Hematopoietic multipotent progenitor cell treated with erythropoietin and hydrocortisone succinate and interleukin-3 and kit ligand, for 8 days (in vitro differentiated cells): ENCODE measurements around the gene CKAP4.

ENCODE experiments used
- DNase-seq: peaks from one replicate; pipeline ENCODE4 v3.0.0-alpha.2; 2015

The CKAP4 gene

DNA sequence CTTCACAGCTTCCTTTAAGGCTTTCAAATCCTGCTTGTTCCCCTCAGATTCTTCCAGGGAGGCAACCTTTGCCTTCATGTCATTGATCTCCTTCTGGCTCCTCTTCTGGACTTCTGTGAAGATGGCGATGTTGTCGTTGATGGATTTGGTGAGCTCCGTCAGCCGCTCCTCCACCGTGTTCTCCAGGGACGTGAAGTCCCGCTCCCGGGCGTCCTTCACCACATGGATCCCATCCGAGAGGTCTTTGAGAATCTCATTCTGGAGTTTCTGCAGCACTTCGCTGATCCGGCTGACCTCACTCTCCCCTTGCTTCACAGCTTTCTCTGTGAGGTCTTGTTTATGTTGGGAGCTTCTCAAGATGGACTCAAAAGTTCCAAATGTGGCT, 7.9 kb downstream of the CKAP4 start:
- no peak for DNase-seq

DNA sequence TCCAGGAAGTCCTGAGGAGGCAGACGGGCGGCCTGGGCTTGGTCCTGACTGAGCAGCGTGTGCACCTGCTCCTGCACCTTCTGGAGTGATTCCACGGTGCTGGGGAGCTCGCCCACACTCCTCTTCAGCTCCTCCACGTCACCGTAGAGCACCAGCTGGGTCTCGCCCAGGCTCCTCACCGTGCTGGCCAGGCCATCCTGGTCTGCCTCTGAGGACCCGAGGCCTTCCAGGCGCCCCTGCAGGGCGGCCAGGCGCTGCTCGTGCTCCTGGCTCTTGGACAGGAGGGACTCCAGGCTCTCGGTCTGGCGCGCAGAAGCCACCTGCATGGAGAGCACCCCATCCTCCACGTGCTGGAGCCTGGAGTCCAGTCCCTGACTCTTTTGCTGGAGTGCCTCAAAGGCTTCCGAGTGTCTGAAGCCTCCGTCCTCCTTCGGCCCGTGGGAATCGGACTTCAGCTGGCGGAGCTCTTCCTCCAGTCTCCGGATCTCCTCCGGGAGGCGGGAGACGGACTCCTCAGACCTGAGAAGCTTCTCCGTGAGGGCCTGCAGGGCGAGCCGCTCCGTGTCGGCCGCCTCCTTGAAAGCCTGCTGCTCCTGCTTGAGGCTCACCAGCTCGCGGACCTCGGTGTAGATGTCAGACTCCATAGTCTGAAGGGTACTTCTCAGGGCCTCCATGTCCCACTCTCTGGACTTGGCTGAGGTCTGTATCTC, 8.4 kb downstream of the CKAP4 start:
- DNase-seq: no peak

DNA sequence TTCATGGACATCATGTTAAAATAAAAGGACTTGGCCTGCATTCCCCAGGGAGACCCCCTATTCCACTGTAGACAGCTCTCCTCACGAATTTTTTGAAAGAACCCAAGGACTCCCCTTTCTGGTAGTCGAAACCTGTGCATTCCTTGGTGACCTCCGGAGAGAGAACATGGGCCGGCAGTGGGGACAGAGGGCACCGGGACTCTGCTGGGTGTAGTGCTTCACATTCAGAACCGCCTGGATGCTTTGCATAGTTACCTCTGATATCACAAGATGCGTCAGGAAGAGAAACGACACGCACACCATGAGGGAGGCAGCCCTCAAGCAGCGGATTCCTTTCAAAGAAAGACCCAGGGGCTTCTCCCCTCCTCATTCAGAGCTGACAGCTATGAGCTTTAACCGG, 9.7 kb downstream of the CKAP4 start:
- no peak for DNase-seq

DNA sequence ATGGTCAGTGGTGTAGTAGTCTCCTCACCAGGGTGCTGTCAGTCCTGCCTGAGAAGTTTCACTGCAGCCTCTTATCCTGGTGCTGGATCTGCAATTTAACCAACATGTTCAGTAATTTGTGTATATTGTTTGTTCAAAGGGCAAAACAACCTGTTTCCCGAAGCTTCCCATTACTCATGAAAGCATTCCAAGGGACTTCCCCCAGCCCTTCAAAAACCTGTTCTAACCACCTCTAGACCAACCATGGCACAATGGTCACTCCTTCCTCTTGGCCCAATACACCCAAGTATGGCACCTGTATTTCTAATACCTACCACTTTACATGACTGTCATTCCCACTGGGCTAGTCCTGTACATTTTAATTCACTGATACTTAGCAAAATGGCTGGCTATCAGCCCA, 12.1 kb downstream of the CKAP4 start:
- DNase-seq: no peak

DNA sequence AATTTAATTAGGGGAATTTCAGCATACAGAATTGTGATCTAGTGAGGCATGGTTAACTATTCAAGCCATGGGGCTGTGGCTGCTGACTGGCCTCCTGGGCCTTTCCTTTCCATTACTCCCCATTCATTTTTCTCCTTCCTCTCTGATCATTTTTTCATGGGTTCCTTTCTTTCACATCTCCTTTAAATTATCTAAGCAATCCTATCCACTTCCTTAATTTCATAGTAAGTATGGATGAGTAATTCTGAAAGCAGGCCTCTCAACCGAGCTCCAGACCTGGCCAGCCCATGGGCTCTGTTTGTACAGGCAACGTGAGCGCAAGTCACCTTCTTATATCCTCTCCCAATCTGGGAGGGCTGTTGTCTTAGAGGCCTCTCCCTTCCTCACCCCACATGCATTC, 13.4 kb downstream of the CKAP4 start:
- no peak for DNase-seq

DNA sequence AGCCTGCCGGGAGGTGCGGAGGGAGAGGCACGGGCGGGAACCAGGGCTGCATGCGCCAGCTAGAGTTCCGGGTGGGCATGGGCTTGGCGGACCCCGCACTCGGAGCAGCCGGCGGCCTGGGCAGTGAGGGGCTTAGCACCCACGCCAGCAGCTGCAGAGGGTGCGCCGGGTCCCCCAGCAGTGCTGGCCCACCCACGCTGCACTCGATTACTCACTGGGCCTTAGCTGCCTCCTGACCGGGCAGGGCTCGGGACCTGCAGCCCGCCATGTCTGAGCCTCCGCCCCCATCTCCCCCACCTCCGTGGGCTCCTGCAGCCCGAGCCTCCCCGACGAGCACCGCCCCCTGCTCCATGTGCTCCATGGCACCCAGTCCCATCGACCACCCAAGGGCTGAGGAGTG, 14.8 kb downstream of the CKAP4 start:
- DNase-seq: no peak

DNA sequence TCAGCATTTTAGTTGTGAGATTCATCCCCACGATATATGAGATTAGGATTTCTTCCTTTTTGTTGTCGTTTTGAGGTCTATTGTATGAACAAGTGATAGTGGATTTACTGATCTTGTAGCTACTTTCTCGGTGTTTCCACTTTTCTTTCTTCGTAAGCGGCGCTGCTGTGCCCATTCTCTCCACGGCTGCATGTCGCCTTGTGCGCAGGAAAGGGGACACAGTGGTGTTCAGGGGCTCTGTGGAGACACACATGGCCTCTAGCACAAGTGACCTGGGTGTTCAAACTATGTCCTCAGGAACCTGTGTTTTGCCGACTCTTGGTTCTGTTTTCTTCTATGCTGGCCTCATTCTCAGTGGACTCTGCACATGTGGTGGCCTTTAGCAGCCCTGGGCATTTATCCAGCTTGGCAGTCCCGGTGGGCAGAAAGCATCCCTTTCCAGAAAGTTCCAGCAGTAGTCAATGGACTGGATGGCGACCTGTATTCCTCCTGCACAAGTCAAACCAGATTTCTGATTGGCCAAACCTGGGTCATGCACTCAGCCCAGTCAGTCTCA, 18.7 kb downstream of the CKAP4 start:
- no peak for DNase-seq

DNA sequence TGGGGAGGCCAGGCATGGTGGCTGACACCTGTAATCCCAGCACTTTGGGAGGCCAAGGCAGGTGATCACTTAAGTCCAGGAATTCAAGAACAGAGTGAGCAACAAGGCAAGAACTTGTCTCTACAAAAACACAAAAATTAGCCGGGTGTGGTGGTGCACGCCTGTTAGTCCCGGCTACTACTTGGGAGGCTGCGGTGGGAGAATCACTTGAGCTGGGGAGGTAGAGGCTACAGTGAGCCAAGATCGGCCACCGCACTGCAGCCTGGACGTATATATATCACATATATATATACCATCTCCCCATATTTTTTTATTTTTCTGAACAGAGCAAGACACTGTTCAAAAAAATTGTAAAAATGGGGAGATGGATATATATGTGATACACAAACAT, 19.5 kb downstream of the CKAP4 start:
- no peak for DNase-seq

DNA sequence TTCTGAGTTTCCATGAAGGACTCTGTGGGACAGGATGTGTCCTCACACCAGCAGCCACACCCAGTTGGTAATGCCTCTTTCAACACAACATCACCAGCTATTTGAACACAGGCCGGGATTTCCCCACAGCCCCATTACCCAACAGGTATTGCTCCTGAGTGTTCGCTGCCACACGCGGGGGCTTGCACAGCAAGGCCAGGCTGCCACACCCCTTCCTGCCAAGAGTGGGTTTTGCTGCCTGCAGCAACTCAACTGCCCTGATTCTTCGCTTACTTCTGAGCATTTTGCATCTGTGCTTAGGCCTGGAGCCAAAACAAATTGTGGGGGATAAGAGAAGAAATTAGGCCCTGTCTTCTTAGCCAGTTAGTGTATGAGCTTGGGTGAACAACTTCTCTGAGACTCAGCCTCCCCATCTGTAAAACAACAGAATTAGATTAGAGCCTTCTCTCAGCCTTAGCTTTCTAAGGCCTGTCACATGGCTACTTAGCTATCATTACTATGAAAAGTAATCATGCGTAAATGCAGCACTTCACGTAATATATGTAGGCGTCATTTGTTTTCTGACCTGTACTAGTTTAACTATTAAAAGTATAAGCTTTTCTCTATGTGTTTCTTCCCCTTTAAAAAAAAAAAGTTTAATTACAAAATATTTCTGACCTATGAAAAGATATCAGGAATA, 20.0 kb downstream of the CKAP4 start:
- peak; percentile 9 for DNase-seq

DNA sequence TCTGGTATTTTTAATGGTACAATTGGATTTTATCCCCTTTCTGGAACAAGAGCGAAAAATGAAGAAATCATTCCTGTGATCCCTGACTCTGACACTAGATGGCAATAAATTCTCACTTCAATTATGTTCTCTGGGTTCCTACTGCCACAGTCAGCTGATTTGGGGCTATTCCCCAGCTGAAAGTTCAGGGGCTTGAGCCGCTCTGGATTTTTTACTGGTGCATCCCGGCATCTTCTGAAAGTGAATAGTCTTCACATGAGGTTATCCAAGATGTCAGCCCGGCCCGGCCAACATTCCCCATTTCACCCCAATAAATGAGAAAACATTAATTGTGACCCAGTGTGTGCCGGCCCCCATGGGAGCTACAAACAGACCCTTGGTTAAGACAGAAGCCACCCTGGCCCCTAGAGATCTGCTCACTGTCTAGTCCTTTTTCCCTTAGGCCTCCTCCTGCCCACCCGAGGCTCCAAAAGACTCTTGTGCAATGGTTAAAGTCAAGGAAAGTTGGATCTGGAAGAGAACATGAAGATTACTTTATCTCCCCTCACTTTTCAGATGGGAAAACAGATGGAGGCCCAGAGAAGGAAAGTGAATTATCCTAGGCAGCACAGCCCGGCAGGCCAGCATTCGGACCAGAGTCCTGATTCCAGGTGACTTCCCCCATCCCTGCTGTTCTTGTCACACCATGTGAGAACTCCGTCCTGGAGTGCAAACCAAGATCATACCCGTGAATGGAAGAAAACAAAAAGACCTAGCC, 20.8 kb downstream of the CKAP4 start:
- DNase-seq: peak; percentile 62

DNA sequence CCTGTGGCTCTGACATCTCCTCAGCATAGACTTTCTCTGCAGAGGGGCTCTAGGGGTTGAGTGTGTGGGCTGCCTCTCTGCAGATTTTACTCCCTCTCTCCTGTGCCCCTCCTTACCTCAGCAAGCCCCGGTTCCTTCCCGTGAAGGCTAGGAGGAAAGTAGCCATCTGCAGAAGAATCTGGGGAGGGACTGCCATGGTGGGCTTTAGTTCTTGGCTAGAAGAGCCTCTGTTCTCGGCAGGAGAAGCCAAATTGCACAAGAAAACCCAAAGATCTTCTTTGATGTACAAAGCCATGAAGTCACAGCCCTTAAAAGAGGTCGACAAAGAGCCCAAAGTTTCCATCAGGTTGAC, 23.5 kb downstream of the CKAP4 start:
- DNase-seq: no peak

DNA sequence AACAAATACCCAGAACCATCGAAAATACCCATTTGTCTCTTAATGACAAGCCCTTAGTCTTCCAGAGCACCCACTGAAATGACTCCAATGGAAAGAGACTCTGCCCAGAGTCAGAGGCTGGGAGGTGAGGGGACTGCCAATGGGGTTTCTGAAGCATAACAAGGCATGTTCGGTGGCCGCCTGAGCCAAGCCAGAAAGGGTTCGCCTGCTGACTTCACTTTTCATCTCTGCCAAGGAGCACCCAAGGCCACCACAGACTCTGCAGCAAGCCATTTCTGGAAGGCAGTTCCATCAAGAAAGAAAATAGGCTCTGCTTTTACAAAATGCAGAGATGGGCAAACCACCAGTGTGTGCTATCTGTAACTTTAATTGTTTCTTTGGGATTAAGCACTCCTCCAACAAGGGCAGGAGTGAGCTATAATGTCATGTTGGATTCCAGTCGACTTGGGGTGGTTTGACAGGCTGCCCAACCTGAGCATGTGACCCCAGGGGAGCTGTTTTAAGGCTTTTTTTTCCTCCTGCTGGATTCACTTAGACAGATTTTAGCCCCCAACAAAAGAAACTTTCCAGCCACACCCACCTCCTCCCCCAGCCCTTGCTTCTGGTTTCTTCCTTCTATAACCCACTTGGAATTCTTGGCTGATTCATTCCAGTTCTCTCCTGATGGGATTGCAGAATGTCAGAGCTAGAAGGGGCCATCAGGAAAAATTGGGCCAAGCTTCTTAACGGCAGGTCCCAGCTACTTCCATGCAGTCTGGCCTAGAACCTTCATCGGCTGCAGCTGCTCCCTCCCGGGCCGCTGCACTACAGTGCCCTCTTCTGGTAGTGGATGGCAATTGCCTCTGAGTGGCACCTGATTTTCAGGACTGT, 24.1 kb downstream of the CKAP4 start:
- peak; percentile 50 for DNase-seq

DNA sequence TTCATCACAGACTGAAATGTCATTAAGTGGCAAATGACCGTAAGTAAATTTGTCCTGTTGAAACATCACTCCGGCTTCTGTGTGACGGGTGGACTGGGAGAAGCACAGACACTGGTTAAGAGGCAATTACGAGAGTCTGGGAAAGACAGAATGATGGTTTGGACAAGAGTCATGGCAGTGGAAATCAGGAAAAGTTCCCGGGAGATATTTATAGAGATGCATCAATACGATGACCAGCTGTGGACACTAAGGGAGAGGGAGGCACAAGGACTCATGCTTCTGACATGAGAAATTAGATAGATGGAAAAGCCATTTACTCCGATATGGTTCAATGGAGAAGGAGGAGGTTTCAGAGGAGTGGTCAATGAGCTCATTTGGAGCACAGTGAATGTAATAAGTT, 27.3 kb downstream of the CKAP4 start:
- no peak for DNase-seq

DNA sequence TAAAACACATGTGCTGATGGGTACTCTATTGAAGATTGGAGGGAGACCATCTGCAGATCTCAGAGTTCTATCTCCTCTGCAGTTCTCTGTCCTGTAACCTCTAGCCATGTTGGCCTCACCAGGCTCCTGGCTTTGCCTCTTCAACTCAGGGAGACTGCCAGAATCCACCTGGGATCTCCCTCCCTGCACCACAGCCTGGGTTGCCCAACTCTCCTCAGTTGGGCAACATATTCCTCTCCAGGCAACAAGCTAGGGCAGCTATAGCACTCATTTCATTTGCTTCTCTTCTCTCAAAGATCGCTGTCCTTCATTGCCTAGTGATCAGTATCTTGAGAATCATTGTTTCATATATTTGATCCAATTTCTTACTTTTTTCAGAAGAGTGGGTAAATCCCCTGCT, 28.8 kb downstream of the CKAP4 start:
- no peak for DNase-seq

DNA sequence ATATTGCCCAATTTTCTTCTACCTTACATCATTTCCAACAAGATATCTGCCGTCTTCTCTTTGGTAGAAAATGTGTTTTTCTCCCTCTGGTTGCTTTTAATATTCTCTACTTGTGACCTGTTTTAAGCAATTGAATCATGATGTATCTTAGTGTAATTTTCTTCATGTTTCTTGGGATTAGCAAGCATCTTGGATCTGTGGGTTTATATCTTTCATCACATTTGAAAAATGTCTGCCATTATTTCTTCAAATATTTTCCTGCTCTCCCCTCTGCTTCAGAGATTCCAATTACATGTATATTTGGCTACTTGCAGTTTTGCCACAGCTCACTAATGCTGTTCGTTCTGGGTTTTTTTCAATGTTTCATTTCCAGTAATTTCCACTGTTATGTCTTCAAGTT, 30.1 kb downstream of the CKAP4 start:
- DNase-seq: no peak

DNA sequence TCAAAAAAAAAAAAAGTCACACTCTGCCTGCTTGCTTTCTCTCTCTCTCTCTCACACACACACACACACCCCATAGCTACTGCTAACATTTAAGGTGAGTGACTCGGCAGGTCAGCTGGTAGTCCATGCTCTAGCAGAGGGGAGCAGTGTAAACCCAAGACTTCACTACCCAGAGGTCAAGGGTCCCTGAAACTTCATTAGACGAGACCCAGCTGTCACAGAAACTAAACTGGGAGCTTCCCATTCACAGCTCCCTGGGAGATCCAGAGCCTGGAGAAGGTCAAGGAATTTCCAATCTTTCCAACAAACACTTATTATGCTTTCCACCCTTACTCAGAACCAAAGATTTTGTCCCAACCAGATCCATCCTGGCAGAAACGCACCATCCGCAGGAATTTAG, 33.2 kb downstream of the CKAP4 start:
- DNase-seq: no peak

DNA sequence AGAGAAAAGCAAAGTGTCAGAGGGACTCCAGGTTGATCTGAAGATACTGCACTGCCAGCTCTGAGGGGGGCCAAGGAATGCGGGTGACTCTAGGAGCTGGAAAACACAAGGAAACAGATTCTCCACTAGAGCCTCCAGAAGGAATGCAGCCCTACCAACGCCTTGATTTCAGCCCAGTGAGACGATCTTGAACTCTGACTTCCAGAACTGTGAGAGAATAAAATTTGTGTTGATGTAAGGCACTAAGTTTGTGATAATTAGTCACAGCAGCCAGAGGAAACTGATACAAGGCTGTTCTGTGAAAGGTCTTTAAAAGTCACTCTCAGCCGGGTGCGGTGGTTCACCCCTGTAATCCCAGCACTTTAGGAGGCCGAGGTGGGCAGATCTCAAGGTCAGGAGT, 34.2 kb downstream of the CKAP4 start:
- DNase-seq: no peak

DNA sequence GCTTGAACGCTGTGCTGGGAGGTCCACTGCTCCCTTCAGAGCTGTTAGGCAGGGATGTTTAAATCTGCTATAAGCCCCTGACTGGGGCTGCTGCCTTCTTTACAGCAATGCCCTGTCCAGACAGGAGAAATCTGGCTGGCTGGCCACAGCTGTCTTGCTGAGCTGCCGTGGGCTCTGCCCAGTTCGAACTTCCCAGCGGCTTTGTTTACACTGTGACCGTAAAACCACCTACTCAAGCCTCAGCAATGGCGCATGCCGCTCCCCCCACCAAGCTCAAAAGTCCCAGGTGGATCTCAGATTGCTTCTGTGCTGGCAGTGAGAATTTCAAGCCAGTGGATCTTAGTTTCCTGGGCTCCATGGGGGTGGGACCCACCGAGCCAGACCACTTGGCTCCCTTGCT, 35.8 kb downstream of the CKAP4 start:
- DNase-seq: no peak

DNA sequence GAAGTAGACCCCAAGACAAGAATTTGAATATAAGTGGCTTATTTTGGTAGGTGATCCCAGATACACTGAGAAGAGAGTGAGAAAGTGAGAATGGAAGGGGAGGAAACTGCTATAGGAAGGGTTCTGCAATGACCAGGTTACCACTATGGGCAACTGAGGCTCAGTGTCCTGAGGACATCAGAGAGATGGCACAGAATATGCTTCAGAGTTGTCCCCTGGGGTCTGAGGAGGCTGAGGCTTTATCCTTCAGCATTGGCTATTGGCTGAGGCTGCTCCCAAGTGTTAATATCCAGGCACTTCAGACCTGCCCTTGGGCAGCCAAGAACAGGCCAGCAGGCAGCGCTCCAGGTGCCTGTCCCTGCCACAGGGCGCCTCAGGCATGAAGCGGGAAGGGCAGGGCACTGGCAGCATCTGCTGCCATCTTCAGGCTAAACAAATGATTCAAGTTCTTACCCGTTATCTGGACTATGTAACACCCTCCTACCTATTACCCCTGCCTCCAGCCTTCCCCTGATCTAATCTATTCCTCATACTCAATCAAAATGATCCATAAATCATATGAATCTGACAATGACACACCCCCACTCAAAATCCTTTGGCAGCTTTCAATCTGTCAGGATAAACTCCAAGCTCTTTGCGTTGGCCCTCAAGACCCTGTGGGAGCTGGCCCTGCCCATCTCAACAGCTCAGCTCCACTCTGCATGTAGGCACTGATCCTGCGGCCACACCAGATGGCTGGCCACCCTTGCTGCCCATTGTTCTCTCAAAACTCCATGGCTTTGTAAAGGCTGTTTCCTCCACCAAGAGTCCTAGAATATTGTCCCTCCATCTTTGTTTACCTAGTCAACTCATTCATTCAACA, 42.4 kb downstream of the CKAP4 start:
- DNase-seq: no peak

DNA sequence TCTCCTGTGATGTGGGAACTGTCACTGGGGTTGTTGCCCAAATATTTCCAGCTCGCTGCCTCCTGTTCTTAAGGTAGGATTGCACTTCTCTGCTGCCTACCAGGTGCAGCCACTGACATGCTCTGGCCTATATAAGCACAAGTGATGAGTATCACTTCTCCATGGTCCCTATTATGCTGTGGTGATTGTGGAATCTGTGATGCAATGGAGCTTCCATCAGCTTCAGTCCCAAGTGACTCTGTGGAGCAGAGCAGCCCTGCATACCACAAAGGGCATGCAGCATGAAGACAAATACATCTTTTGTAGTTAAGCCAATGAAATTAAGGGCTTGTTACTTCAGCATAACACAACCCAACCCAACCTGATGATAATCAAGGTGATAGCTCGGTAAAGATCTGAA, 43.5 kb downstream of the CKAP4 start:
- DNase-seq: no peak

DNA sequence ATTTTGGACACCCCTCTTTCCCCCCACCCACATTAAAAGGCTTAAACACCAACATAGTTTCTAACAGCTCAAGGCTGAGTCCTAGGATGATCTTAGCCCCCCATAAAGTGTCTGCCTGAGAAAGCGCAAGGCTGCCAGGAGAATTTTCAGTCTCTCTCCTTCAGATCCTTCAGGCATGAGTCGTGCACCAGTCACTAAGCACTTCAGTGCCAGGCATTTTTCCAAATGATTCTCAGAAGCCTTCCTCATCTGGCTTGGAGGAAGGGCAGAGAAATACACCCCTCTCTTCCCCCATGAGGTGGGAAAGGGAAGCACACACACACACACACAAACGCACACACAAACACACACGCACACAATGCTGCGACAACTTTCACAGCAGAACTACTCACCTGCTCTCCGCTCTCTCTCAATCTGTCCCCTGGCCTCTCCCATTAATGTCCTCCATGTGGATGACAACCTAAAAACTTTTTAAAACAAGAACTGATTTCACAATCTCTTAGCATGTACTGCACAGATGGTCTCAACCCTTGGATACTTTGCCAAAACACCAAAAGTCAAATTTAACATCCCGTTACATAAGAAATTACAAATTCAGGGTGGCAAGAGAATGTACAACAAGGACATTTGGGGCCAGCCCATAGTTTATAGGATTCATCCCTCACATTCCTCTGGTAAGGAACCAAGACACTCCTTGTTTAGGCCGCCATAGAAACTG, 49.8 kb downstream of the CKAP4 start:
- DNase-seq: no peak
